22Rv1 (cell line): ENCODE measurements around the gene SMYD3.

Source experiments
- H3K27ac ChIP-seq: fragments of 450-650 bp; 2 replicates; pipeline ENCODE4 v1.5.1; 2017
- ZFX ChIP-seq: fragments of 450-650 bp; IDR thresholded peaks from 2 replicates; pipeline ENCODE4 v1.6.1; 2017; ENCODE audit warnings: antibody characterized with exemption, borderline replicate concordance
- TF ChIP-seq, protein P1 (sequence below): fragments of 450-650 bp; IDR thresholded peaks from 2 replicates; pipeline ENCODE4 v1.5.1; 2017; ENCODE audit warnings: mild to moderate bottlenecking

The SMYD3 gene

DNA sequence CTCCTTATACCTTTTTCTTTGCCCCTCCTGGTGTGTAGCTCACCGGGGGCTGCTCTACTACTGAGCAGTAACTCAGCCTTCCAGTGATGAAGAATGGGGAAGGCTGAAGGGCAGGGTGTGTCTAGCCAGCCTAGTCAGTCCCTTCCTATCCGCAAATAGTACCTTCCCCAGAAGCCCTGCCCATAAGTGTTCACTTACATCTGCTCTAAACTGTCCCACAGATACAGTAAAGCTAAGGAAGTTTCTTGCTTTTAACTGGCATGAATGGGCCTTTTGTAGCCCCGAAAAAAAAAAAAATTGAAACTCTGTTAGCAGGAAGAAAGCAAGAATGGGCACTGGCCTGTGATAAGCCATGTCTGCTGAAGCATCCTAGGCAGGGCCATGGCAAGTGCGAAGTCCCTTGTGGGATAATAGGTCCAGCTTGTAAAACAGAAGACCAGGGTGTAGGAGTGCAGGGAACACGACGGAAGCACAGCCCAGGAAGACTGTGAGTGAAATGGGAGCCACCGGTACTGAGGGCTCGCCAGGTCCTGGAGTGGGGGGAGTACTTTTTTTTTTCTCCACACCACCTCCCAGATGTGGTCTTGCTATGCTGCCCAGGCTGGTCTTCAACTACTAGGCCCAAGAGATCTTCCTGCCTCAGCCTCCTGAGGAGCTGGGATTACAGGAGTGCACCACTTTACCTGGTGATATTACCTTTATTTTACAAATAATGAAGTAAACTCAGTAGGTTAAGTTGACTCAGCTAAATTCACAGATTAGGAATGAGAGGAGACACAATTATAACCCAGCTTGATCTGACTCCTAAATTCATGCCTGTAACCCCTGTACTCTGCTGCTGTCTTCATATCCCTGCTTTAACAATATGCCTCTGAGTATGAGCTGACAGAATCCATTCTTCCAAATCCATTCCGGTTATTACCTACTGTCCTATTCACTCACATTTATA lies 347.5 kb downstream of the SMYD3 start:
- TF ChIP-seq, protein P1, sequence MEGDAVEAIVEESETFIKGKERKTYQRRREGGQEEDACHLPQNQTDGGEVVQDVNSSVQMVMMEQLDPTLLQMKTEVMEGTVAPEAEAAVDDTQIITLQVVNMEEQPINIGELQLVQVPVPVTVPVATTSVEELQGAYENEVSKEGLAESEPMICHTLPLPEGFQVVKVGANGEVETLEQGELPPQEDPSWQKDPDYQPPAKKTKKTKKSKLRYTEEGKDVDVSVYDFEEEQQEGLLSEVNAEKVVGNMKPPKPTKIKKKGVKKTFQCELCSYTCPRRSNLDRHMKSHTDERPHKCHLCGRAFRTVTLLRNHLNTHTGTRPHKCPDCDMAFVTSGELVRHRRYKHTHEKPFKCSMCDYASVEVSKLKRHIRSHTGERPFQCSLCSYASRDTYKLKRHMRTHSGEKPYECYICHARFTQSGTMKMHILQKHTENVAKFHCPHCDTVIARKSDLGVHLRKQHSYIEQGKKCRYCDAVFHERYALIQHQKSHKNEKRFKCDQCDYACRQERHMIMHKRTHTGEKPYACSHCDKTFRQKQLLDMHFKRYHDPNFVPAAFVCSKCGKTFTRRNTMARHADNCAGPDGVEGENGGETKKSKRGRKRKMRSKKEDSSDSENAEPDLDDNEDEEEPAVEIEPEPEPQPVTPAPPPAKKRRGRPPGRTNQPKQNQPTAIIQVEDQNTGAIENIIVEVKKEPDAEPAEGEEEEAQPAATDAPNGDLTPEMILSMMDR: no peak
- no peak for TF ChIP-seq ZFX

DNA sequence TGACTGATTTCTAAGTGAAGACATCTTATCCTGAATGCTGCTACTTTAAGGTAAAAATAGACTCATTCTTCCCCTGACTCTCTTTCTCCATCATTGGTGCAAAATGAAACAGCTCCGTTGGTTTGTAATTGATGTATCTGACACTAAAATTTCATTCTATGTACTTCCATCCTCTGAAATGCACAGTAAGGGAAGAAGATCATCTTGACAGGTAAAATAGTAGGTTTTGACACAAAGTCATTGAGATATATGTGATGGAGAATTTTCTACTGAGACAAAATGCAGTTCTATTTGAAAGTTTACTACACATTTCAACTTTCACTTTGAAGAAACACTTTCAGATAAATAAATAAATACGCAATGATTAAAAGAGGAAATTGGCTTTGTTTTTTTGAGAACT lies 348.9 kb downstream of the SMYD3 start:
- TF ChIP-seq ZFX: no peak
- TF ChIP-seq, protein P1: no peak
- H3K27ac ChIP-seq: no peak overlapping the region

More for the DNA sequence above, 347.5 kb downstream of the SMYD3 start:
- no peak overlapping the region for H3K27ac ChIP-seq

DNA sequence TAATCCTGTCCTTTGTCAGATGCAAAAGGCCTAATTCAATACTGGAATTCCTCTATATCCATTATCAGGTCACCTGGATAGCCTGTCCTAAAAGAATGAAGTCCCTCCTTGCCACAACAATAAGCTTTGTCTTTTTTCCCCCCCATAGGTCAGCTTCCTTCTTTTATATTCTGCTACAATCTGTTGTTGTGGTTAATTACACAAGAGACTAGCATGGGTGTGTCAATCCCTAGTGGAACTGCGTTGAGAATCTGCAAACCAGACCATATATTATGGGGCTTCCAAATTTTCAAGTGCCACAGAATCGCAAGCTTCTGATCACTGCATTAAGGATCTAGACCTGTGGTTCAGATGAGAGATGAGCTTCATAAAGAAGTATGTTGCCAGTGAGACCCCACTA lies 349.6 kb downstream of the SMYD3 start:
- no peak for TF ChIP-seq ZFX
- TF ChIP-seq, protein P1: no peak
- H3K27ac ChIP-seq: no peak overlapping the region

DNA sequence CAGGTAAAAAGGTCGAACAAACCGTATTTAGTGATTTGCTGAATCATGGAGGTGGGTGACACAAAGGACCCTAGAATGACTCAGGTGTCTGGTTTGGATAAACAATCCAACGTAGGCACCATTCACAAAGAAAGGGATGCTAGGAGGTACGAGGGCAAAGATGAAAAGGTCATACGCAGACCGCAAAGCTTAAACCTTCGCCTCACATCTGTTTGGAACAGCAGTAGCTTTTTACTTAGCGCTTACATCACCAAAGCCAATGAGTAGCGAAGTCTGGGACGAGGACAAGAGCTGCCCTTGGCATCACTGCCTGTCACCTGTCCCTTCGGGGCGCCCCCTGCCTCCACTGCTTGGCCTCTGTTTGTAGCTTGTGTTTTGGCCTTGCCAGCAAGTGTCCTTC lies 350.2 kb downstream of the SMYD3 start:
- TF ChIP-seq, protein P1: no peak
- no peak for TF ChIP-seq ZFX
- H3K27ac ChIP-seq: no peak overlapping the region

DNA sequence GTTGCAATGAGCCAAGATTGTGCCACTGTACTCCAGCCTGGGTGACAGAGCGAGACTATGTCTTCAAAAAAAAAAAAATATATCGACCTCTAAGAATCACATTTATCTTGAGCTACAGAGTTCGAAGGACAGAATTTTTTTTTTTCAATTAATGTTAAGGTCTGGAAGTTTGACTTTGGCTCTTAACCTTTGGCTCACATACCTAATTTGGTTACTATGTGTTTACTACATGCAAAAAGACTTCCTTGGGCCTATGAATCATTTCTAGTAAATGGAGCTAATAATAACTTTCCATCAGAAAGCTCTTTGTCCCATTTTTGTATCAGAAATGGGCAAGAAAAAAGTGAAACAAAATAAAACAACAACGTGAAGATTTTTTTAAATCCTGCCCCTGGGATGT lies 351.2 kb downstream of the SMYD3 start:
- no peak for TF ChIP-seq ZFX
- TF ChIP-seq, protein P1: no peak
- no peak overlapping the region for H3K27ac ChIP-seq

DNA sequence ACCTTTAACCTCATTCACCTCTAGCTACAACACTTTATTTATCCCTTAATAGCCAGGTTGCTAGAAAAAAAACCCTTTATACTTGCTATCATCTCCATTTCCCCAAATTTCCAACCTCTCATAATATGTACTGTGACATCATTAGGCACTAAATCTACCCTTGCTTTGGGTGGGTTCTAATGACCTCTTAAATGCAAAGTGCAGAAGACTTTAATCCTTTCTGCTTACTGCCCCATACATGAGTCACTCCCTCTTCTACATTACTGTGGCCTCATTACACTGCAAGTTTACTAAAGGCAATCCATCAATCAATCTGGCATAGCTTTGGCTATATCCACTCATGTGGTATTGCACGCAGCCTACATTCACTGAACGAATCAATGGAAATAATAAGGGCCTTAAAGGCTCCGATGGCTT lies 353.3 kb downstream of the SMYD3 start:
- TF ChIP-seq, protein P1: no peak
- TF ChIP-seq ZFX: no peak
- no peak overlapping the region for H3K27ac ChIP-seq

DNA sequence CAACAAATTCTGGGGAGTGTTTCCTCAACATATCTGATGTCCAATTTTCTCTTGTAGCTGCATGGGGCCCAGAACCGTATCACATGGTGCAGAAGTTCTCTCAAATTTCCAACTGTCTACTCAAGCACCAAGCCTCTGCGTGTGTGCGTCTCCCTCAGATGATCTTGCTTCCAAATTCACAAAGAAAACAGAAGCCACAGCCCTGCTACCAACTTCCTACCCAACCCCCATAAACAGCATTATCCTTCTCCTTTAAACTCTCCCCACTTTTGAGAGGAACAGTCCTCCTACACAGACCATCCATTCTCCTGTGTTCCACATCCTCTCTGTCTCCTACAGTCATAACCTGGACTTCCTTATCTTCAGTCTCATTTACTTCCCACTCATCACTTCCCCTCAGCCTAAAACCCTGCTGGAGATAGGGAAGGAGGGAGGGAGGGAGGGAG lies 354.1 kb downstream of the SMYD3 start:
- no peak overlapping the region for H3K27ac ChIP-seq
- TF ChIP-seq, protein P1: no peak
- no peak for TF ChIP-seq ZFX
